Measurements from ENCODE around the gene CFI.

DNA sequence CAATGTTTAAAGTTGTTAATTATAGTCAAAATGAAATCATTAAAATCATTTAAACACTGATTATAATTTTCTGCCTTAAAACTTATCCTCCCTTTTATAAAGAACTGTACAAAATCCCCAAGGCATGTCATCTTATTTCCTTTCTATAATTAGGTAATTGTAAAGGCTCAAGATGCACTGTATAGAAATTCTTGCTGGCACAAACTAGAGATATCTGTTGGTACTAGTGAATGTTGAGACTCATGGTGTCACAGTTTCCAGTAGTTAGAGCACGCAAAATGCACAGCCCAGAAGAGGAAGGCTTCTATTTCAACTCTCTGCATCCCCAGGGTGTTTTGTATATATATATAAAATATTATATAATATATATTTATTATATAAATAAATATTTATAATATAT lies 49.3 kb downstream of the CFI start:
- no peak for TF ChIP-seq SUZ12 (IDR thresholded peaks at IDR 0.05; ENCODE audit: extremely low read depth, insufficient read depth, insufficient read length)
- no peak for TF ChIP-seq YY1 (IDR thresholded peaks at IDR 0.05; ENCODE audit: insufficient read depth, insufficient read length)
